CD4-positive, alpha-beta T cell treated with Interleukin-12 subunit alpha and Interleukin-12 subunit beta, for 1 hour (primary cell): Measurements from ENCODE around the gene CHRNA5.

ENCODE experiments used
- DNase-seq: peaks from one replicate; pipeline ENCODE4 v3.0.0-alpha.2; 2020

The CHRNA5 gene

DNA sequence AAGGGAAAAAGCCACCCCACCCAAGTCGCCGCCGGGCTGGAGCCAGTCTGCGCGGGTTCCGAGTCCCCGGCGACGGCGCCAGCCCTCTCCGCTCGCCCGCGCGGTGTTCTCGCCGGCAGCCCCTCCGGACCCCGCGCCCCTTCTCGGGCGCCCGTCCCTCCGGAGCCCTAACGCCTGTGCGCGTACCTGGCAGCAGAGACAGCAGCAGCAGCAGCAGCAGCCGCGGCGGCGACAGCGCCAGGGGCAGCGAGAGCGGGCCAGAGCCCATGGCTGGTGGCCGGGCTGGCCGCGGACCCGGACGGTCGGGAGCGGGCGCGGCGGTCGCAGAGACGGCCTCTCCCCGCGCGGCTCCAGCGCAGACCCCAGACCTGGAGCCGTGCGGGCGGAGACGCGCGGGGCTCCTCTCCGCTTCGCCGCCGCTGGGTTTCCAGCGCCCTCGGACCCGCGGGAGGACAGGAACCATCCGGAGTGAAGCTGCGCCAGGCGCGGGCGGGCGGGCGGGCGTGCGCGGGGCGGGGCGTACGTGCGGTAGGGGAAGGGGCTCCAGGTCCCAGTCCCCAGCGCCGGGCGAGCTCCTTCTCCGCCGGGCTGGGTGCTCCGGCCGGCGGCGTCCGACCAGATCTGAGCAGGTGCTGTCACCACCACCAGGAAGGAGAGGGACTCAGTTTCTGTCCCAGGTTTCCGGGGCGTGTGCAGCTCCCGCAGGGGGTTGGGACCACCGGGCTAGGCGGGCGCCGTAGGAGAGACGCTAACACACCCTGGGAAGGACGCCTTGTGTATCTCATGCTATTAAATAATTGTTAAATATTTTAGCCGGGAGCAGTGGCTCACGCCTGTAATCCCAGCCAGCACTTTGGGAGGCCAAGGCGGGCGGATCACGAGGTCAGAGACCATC, 55.5 kb downstream of the CHRNA5 start, which contains the start of gene CHRNA3:
TSS of gene CHRNA3 (minus strand) at position 470 of the 895 bp plus-strand sequence. CDS start at position 268, 202 bp downstream.
- no peak for DNase-seq

DNA sequence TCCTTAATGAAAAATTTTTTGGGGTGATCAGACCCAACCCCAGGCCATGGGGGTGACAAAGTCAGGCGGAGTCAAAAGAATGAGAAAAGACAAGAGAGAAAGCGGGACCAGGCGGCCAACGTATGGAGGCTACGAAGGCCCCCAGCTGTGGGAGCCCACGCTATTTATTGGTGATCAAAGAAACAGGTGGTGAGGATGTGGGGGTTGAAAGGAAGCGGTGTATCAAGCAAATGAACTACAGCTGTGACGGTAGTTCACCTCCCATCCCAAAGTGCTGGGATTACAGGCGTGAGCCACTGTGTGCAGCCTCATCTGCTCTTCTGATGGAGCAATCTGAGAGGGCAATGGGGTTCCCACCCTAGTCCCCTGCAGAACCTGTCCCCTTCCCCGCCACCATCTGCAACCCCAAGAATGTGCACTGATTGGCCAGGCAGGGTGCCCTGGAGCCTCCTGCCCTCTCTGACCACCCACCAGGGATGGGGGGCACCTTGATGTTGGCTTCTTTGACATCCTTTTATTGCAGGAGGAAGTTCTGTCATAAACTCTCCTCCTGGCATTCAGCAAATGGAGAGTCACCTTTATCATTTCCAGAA, 56.6 kb downstream of the CHRNA5 start:
- DNase-seq: no peak

DNA sequence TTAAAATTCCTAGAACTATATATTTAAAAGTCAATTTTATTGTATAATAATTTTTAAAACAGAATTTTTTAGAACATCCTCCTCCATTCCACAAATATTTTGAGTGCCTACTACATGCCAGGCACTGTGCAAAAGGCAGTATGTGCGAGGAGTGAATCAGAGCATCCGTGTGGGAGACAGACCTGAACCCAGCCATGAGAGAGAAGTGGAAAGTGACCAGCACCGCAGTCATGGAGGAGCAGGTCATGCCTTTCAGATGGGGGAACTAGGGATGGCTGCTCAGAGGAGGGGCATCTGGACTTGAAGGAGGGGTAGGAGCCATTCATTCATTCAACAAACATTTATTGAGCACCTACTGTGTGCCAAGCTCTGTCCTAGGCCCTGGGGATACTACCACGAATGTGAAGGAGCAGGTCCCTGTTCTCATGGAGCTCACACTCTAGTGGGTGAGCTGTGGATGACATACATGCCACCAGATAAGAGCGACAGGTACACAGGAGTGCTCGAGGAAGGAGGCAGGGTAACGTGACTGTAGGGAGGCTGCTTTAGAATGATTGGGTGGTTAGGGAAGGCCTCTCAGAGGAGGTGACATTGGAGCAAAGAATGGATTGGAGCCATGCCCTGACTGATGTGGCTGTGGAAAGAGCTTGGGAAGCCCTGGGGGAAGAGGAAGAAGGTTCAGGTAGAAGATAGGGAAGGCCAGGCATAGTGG, 58.6 kb downstream of the CHRNA5 start:
- DNase-seq: no peak

DNA sequence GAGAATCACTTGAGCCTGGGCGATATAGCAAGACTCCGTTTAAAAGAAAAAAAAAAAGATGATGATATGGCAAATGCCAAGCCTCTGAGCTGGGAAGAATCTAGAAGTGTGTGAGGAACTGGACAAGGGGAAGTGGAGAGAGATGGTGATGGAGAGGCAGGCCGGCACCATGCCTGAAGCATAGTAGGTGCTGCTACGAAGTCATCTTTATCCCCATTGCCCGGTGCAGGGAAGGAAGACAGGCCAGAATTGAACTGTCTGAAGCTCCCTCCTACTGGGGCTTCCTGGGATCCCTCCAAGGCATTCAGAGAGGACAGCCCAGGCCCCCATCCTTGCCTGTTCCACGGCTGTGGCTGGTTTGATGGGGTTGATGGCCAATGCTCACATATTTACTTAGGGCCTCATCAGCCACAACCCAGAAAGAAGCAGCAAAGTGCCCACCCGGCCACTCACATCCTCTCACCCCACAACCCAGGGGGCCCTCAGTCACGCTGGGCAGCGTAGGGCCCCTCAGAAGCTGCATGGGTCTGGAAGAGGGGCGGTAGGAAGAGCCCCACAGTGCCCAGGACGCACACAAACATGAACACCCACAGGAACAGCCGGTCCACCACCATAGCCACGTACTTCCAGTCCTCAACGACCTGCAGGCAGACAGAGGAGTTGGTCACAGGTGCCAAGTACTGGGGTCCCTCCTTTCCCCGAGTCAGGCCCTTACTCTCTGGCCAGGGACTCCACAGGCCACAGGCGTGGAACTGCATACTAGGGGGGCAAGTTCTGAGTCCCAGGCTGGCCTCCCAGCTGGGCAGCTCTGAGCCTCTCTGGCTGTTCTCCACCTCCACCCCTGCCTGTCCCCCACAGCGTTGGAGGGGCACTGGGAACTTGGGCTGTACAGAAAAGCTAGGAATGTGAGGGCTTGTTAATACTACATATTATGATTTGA, 59.6 kb downstream of the CHRNA5 start:
- DNase-seq: no peak

DNA sequence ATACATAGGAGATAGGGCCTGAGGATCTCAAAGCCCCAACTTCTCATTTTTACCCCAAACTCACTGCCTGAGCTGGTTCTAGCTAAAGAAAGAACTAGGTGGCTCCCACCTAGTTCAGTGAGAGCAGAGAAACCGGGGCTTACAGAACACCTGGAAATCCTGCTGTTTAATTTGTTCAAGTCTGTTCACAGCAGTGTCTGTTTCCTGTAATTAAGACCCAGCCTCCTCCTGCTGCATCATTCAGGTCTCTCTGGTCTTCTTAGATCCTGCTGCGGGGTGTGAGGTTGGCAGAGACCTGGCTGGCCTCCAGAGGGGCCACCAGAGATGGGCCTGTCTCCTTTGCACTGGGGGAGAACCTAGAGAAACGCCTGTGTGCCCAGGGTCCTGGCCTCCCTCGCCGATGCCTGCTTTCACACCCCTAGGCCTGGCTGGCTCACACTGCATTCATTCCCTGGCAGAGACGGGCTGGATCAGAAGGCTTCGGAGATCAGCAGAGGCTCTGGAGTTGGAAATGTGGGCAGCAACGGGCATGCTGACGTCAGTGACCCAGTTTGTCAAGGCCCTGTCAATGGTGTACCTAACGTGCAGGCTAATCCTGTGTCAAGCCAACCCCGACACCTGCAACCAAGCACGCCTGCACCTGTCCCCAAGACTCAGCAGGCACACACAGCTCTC, 60.4 kb downstream of the CHRNA5 start:
- no peak for DNase-seq

DNA sequence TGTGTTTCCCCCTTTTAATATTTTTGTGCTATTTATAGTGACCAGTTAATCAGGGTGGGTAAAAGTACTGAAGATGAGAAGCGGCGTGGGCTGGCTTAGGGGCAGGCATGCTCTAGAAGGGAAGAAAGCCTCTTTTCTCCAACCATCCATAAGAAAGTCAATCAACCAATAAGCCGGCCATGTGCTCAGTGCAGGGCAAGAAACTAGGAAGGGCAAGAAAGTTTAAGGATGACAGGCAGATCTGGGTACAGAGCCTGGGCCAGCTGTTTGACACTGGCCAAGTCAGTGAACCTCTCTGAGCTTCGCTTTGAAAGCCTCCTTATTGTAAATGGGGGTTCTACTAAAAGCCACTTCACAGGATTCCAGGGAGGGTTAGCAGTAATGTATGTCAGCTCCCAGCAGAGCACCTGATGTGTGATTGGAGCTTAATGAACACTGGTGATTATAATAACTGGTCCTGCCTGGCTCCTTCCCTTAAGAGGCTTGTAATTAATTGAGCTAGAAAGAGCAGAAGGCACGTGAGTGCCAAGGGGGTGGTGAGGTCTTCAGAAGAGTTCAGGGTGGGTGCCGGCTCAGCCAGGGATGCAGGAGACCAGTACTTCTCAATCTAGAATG, 61.2 kb downstream of the CHRNA5 start:
- DNase-seq: no peak

DNA sequence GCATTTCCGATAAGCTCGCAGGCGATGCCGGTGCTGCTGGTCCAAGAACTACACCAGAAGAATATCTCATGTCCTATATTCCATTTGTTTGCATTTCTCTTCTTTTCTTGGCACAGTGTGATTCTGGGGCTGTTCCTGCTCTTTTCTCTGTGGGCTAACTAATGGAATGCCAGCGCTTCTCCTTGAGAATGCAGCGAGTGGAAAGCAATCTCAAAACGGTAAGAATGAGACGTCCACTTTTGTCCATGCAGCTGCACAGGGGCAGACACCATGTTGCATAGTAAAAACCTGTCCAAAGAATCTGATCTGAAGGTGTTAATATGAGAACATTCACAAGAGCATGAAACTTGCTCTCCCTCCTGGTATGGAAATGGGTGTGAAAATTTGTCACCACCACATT, 62.0 kb downstream of the CHRNA5 start:
- DNase-seq: no peak

DNA sequence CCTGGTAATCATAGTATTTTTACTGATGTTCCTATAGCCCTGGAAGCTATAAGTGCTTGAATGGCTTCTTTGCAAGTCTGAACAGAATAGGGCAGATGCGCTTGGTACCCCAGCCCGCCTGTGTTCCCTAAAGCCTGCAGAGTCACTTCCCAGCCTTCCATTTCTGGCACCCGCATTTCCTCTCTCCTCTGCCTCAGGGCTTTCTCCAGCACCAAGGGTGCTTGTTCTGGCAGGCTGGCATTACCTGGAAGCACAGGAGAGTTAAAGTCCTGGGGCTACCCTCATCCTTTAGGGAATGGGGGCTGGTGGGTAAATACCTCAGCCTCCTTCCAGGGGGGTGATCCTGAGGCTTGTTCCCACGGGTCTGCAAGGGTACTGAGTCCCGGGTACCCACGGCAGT, 62.9 kb downstream of the CHRNA5 start:
- DNase-seq: no peak

DNA sequence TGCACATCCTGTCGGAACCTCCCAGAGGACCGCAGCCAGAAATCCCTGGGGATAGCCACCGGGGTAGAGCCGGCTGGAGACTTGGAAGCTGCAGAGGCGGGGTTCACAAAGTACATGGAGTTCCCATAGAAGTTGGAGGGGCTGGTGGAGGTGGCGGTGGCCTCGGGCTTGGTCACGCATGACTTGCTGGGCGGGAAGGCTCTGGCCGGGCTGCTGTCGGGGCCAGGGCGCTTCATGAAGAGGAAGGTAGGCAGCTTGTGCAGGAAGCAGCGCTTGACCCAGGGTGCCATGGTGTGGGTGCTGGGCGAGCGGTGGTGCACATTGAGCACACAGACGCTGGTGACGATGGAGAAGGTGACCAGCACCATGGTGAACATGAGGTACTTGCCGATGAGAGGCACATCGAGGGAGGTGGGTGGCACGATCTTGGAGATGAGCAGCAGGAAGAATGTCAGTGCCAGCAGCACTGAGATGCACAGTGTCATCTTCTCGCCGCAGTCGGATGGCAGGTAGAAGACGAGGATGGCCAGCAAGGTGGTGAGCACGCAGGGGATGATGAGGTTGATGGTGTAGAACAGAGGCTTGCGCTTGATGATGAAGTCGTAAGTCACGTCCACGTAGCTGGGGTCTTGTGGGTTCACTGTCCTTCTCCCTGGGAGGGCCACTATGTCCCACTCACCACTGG, 63.9 kb downstream of the CHRNA5 start:
- no peak for DNase-seq

DNA sequence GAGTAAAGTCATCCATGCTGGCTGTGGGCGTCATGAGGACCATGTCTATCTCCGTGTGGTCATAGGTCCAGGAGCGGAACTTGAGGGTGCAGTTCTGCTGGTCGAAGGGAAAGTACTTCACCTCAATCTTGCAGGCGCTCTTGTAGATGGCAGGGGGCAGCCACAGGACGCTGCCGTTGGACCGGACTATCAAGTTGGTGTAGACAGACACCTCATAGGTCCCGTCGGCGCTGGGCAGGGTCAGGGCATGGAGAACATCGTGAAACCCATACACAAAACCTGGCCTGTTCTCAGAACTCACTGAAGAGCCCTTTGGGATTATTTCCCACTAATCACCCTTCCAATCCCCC, 64.4 kb downstream of the CHRNA5 start:
- no peak for DNase-seq

DNA sequence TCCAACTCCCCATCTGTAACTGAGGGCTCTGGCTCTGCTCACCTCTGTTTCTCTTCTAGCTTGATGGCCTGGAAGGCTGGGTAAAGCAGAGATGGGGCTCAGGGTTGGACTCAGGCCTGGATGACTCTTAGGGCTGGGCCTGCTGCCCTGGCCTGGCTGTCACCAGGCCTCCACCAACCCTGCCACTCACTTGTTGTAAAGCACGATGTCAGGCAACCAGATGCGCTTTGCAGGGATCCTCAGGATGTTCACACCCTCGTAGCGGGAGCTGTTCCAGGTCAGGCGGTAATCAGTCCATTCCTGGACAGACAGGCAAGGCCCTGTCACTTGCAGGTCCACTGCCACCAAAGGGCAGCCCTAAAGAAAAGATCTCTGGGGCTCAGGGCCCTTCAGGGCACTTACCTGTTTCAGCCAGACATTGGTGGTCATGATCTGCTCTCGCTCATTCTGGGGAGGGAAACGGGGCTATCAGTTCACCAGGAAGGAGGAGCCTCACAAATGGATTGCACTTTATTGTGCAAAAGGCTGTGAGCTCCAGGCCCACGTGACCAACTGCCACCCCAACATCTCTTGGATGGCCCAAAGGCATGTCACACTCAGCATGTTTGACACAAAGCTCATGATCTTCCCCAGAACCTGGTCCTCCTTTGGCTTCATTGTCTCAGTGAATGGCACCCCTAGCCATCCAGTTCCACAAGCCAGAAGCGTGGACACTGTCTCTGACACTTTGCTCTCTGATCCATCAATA, 65.7 kb downstream of the CHRNA5 start:
- DNase-seq: no peak

DNA sequence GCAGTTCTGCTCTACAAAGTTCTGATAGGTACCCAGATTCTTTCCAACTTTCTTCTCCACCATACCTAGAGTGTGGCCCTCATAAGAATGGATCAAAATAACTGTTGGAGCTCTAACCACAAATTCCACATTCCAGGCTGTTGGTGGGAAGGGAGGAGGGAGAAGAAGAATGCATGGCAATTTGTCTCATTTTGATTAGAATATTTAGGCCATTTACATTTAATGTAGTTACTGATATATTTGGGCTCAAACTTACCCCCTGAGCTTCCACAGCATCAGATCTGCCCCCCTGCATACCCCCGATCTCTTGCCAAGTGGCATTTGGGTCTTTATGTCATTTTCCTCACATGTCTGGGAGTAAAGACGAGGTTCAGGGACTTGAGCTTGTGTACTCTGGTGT, 68.0 kb downstream of the CHRNA5 start:
- no peak for DNase-seq

DNA sequence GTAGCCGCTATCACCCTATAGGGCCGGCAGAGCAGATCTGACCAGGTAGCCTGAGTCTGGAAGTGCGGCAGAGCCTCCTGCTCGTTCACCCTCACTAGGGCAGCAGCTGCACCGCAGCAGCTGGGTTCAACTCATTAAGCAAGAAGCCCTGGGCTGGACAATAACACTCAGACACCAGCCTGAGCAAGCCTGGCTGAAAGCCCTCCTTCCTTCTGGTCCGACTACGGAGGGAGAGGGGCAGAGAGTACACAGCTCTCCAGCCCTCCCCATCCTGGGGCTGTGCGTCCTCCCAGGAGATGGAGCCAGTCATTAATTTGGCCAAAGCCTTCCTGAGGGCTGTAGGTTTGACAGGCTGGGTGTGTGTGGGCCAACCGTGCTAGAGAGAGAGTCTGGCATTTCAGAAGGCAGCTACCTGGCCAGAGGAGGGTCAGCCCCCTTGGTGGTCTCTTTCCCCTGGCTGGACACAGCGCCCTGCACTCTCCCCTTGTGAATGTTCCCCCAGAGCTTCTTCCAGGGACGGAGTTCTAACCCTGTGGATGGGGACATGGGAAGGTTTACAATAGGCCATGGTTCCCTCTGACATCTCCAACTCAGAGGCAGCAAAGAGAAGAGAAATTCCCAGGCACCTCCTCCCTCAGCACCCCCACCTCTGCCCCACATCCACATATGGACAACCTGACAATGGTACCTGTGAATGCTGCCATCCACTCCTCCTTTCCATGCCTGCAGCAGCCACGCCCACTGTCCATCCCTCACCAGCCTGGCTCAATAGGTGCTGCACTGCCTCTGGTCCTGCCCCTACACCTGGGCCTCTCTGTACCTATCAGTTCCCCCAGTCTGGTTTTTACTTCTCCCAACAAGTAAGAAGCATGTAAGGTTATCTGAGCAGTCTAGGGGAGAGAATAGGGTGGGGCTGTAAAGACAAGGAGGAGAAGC, 69.2 kb downstream of the CHRNA5 start:
- DNase-seq: no peak

DNA sequence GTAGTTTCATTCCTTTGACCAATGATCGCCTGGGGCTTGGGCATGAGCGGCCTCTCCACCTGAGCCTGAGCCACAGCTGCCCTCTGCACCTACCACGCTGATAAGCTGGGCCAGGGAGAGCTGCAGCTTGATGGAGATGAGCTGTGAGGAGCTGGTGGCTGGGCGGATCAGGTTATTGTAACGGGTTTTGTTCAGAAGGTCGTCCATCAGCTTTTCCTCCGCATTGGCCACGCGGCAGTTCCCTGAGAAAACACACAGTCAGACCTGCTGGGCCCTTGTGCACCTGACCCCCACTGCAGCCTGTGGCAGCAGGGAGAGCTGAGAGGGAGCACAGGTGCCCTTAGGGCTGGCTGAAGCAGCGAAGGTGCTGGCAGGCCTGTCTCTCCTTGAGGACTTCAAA, 70.0 kb downstream of the CHRNA5 start:
- no peak for DNase-seq

DNA sequence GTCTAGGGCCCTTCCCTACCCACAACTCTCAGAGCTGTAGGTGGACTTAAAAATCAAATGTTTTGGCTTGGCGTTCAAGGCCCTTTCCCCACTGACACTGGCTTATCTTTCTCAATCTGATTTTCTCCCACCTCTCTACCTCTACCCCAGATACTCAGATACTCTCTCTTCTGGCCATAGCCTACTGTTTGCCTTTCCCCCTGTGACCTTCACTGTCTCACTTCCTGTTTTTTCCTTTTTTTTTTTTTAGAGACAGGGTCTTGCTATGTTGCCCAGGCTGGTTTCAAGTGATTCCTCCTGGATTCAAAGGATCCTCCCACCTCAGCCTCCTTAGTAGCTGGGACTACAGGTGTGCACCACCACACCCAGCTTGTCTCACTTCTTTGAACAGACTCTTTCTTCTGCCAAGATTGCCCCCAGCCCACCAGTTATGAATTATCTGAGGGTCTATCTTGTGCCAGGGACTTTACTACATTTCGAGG, 71.1 kb downstream of the CHRNA5 start:
- DNase-seq: no peak

DNA sequence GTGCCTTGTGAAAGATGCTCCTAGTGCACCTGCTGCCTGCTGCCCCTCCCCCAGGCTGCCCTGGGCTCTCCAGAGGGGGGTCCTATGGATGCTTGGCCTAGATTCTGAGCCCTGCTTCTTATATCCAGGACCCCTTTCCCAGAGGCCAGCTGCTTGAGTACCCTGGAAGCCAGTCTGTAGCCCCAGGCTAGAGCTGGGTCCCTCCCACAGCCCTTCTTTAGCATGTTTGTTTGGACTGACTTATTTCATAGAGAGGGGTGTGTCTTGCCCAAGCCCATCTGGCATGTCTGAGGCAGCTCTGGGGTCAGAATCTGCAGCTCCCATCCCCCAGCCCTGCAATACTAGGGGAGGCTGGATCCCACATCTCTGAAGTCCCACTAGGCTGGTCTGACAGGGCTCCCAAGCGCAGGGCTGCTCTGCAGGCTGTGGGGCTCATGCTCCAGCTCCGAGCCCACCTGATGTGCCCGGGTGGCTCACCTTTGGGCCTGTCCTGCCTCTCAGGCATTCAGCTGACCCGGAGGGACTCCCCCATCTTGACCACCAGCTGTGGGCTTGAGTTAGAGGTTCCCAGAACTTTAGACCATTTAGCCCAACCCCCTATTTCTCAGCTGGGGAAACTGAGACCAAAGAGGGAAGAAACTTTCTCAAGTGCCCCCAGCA, 72.6 kb downstream of the CHRNA5 start:
- no peak for DNase-seq

DNA sequence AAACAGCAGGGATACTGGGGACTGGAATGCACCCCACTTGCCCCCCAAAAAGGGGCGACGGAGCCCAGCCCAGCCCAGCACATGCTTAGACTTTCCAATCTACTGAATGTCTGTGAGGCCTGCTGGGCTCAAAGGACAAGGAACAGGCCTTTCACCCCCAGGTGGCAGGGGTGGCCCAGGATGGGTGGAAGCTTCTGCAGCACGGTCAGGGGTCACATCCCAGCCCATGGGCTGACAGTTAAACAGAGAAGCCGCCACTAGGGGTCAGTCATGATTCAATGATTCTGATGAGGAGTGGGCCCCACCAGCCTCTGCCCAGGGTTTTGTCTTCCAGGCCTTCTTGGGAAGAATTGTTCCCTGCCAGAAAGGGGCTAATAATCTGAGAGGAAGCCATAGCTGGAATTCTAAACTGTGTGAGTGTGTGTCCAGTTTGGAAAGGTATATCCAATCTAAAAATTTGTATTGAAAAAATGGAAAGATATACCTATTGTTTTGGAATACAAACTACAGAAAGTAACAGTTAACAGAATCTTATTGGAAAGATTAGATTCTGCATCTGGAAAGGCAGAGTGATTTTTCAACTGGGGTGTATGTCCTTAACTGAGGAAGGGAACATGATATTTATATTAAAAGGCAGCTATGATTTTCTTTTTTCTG, 73.5 kb downstream of the CHRNA5 start:
- DNase-seq: peak; percentile 36
